Keratinocyte (primary cell): ENCODE measurements around the gene CHSY1. TPM values are rescaled to one million over a fixed set of nuclear protein-coding genes. Genes with fewer than 3 reads are reported as not detected.

Experiments
- DNase-seq: peaks from one replicate; pipeline ENCODE4 v3.0.0-alpha.2; 2011; ENCODE audit warnings: low read depth, missing footprints, low spot score
- FAIRE-seq: peaks from 2 replicates; lab custom pipeline; 2011; peaks lifted over from hg19 to GRCh38; lab: Jason Lieb, UNC
- H2AFZ ChIP-seq: 2 replicates; pipeline ENCODE4 v1.6.0; 2012; ENCODE audit warnings: low read length, control low read depth, inconsistent platforms; ENCODE audit not compliant: control insufficient read depth
- H3K27ac ChIP-seq: 2 replicates; pipeline ENCODE4 v1.5.1; 2011; ENCODE audit warnings: low read length; ENCODE audit not compliant: control insufficient read depth, insufficient read depth
- H3K27me3 ChIP-seq: 3 replicates; pipeline ENCODE4 v1.6.0; 2011; ENCODE audit warnings: low read length; ENCODE audit not compliant: control insufficient read depth, insufficient read depth; ENCODE audit errors: extremely low read depth
- H3K36me3 ChIP-seq, 2 experiments: 2 replicates in 1 of 2; 3 replicates in 1 of 2; pipeline ENCODE4 v1.5.1; 2011; ENCODE audit warnings: low read length in 2 of 2, mild to moderate bottlenecking in 1 of 2; ENCODE audit not compliant: control insufficient read depth in 2 of 2, insufficient read depth in 2 of 2; ENCODE audit errors: extremely low read depth in 1 of 2
- H3K4me1 ChIP-seq: 3 replicates; pipeline ENCODE4 v1.5.1; 2011; ENCODE audit warnings: low read length; ENCODE audit not compliant: control insufficient read depth, insufficient read depth; ENCODE audit errors: extremely low read depth
- H3K4me2 ChIP-seq: 3 replicates; pipeline ENCODE4 v1.6.0; 2011; ENCODE audit warnings: low read depth, low read length; ENCODE audit not compliant: control insufficient read depth, insufficient read depth; ENCODE audit errors: extremely low read depth
- H3K4me3 ChIP-seq, 3 experiments: fragments of 200-600 bp in 1 of 3; sonication (generic) in 1 of 3; 2 replicates in 2 of 3; 3 replicates in 1 of 3; pipeline ENCODE4 v1.5.1; 2011 to 2016; ENCODE audit warnings: low read length in 3 of 3, mild to moderate bottlenecking in 3 of 3, control low read depth in 2 of 3, inconsistent platforms in 1 of 3, low read depth in 1 of 3, mixed read lengths in 1 of 3, mixed run types in 1 of 3, moderate library complexity in 1 of 3; ENCODE audit not compliant: control insufficient read depth in 2 of 3, insufficient read depth in 2 of 3; ENCODE audit errors: extremely low read depth in 1 of 3
- H3K79me2 ChIP-seq: 2 replicates; pipeline ENCODE4 v1.6.0; 2012; ENCODE audit warnings: low read length; ENCODE audit not compliant: control insufficient read depth, insufficient read depth
- H3K9ac ChIP-seq: 3 replicates; pipeline ENCODE4 v1.6.0; 2011; ENCODE audit warnings: low read length; ENCODE audit not compliant: control insufficient read depth, insufficient read depth; ENCODE audit errors: extremely low read depth
- H3K9me1 ChIP-seq: 3 replicates; pipeline ENCODE4 v1.6.0; 2011; ENCODE audit warnings: low read length; ENCODE audit not compliant: control insufficient read depth, insufficient read depth; ENCODE audit errors: extremely low read depth
- H3K9me3 ChIP-seq: 2 replicates; pipeline ENCODE4 v1.5.1; 2012; ENCODE audit warnings: low read depth, low read length; ENCODE audit not compliant: control insufficient read depth
- H4K20me1 ChIP-seq: 3 replicates; pipeline ENCODE4 v1.6.0; 2011; ENCODE audit warnings: low read length; ENCODE audit not compliant: control insufficient read depth, insufficient read depth; ENCODE audit errors: extremely low read depth
- EZH2 ChIP-seq: IDR thresholded peaks from one replicate; pipeline ENCODE4 v1.6.1; 2012; ENCODE audit warnings: inconsistent platforms, mild to moderate bottlenecking, low read length, moderate library complexity
- dilution Hi-C: fragments of 300-500 bp; cut with MboI; formaldehyde crosslinking; loops from one replicate; pipeline ENCODE4 v1.7.0; 2020; ENCODE audit warnings: low sequenced_read_pairs; ENCODE audit not compliant: extremely low pct_ligation_motif_present
- polyA plus RNA-seq, 5 experiments: library from polyadenylated mRNA; depleted of rRNA in 3 of 5; stranded (reverse) in 3 of 5; stranded (forward) in 1 of 5; unstranded in 1 of 5; fragments of >200 nt; gene quantifications; 1 replicate in 1 of 5; 2 replicates in 3 of 5; 3 replicates in 1 of 5; pipeline versions ENCODE4 v1.2.1 to v1.2.3, GENCODE V29; 2011 to 2012; ENCODE audit warnings: missing spikeins in 2 of 5, low read depth in 1 of 5, low replicate concordance in 1 of 5
- TF ChIP-seq, protein P1 (sequence below), 3 experiments: IDR thresholded peaks in 1 of 3; conservative IDR thresholded peaks in 1 of 3; optimal IDR thresholded peaks in 1 of 3; 2 replicates in 2 of 3; 3 replicates in 1 of 3; pipeline versions ENCODE3 to v1.5.1; 2011; ENCODE audit warnings: low read length in 3 of 3, mild to moderate bottlenecking in 3 of 3, moderate library complexity in 2 of 3, control low read depth in 1 of 3, inconsistent platforms in 1 of 3; ENCODE audit not compliant: insufficient read depth in 2 of 3; ENCODE audit errors: extremely low read depth in 1 of 3

The CHSY1 gene
- polyA plus RNA-seq, 1 donor (not counting 4 experiments of a cell fraction or from before 2014, with no cell fraction given), result 27.0 TPM

DNA sequence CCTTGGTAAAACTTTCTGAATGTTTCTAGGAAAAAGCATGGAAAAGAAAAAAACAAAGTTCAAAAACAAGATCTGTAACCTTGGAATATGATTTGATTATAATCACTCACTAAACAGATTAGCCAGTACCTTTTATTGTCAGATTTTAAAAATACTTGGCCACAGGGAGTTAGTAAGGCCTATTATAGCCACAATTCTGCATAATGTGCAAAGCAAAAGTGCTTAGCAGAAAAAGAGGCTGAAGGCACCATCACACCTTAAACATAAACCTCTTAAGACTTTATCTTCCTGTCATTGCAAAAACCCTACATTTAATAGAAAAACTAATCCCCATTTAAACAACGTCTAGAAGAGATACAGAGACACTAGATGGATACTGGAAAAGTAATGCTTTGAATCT, 41.8 kb downstream of the CHSY1 start:
- FAIRE-seq, result no peak

DNA sequence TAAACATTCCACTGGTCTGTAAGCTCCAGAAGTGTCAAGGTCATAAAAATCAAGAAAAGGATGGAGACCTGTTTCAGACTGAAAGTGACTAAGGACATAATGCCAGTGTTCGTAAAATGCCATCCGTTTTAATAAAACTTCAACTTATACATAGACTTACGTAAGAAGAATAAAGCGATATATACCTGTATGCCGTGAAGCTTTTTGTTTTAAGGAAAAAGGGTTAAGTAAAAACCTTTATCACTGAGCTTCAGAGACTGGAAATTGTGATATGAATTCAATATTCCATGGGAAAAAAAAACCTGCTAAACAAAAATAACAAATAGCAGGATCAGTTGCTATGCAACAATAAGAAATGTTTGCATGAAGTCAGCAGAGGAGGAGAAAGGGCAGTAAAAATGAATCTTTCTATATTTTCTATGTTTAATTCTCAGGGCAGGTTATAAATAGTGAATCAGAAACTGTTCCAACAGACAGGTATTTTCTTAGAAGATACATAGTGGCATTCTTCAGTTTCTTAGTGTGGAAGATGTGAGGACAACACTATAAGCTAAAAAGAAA, 42.5 kb downstream of the CHSY1 start:
- Histone ChIP-seq H3K79me2 (peaks cover 97% of the 10 kb centered on the region), H3K4me2 (no peak overlapping the region), H3K9me1 (no peaks in the 10 kb centered on the region), H2AFZ (no peak overlapping the region), H3K9me3 (no peaks in the 10 kb centered on the region), H3K27ac (peak overlapping the region; percentile 31), H3K36me3 (peaks cover 0 to 2% of the 10 kb centered on the region in 2 experiments), H3K27me3 (no peaks in the 10 kb centered on the region), H4K20me1 (peaks cover 3% of the 10 kb centered on the region), H3K9ac (no peak overlapping the region), H3K4me1 (peaks cover 62% of the 10 kb centered on the region), H3K4me3 (no peak overlapping the region)
- DNase-seq, result no peak
- dilution Hi-C loops, result no loop called here
- TF ChIP-seq EZH2, result no peak
- no peak for FAIRE-seq

More for the DNA sequence above, 41.8 kb downstream of the CHSY1 start:
- Histone ChIP-seq H3K9me3 (no peaks in the 10 kb centered on the region), H3K4me2 (no peak overlapping the region), H2AFZ (no peak overlapping the region), H3K27me3 (no peaks in the 10 kb centered on the region), H4K20me1 (peaks cover 3% of the 10 kb centered on the region), H3K36me3 (peaks cover 0 to 2% of the 10 kb centered on the region in 2 experiments), H3K9ac (no peak overlapping the region), H3K4me1 (peaks cover 62% of the 10 kb centered on the region), H3K79me2 (peaks cover 97% of the 10 kb centered on the region), H3K4me3 (no peak overlapping the region), H3K9me1 (no peaks in the 10 kb centered on the region), H3K27ac (peak overlapping the region; percentile 29)
- TF ChIP-seq, protein P1, sequence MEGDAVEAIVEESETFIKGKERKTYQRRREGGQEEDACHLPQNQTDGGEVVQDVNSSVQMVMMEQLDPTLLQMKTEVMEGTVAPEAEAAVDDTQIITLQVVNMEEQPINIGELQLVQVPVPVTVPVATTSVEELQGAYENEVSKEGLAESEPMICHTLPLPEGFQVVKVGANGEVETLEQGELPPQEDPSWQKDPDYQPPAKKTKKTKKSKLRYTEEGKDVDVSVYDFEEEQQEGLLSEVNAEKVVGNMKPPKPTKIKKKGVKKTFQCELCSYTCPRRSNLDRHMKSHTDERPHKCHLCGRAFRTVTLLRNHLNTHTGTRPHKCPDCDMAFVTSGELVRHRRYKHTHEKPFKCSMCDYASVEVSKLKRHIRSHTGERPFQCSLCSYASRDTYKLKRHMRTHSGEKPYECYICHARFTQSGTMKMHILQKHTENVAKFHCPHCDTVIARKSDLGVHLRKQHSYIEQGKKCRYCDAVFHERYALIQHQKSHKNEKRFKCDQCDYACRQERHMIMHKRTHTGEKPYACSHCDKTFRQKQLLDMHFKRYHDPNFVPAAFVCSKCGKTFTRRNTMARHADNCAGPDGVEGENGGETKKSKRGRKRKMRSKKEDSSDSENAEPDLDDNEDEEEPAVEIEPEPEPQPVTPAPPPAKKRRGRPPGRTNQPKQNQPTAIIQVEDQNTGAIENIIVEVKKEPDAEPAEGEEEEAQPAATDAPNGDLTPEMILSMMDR (optimal IDR thresholded peaks at IDR 0.05 in 1 of 3, IDR thresholded peaks at IDR 0.05 in 1 of 3, conservative IDR thresholded peaks at IDR 0.05 in 1 of 3; ENCODE audit: extremely low read depth in 1 of 3, insufficient read depth in 2 of 3, low read length in 3 of 3), result no peak
- TF ChIP-seq EZH2, result no peak
- dilution Hi-C loops, result no loop called here
- DNase-seq, result no peak

DNA sequence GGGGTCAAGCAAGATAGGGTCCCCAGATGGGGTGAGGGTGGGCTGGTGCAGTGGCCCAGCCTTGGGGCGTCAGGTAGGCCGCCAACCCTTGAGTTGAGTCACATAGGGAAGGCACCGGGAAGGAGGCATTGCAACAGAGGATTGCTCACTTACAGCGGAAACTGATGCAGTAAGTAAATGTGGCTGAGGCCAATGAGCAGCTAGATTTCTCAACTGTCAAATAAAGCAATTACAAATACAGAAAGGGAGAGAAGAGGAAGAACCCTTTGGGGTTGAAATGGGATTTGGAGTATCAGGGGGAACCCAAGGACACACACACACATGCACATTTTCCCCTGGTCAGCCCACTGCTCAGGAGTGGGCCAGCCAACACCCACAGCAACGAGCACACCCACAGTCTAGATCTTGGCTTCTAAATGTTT, 44.0 kb downstream of the CHSY1 start:
- TF ChIP-seq, protein P1 (optimal IDR thresholded peaks at IDR 0.05 in 1 of 3, IDR thresholded peaks at IDR 0.05 in 1 of 3, conservative IDR thresholded peaks at IDR 0.05 in 1 of 3; ENCODE audit: extremely low read depth in 1 of 3, insufficient read depth in 2 of 3, low read length in 3 of 3), result no peak
- no peak for TF ChIP-seq EZH2
- Histone ChIP-seq H3K79me2 (peaks cover 96% of the 10 kb centered on the region), H2AFZ (no peak overlapping the region), H3K4me3 (no peak overlapping the region), H3K4me2 (peak overlapping the region; percentile 74), H3K4me1 (peaks cover 54% of the 10 kb centered on the region), H3K9ac (peak overlapping the region; percentile 7), H3K36me3 (peaks cover 0 to 2% of the 10 kb centered on the region in 2 experiments), H3K9me3 (no peaks in the 10 kb centered on the region), H3K9me1 (no peaks in the 10 kb centered on the region), H3K27ac (peak overlapping the region; percentile 62), H4K20me1 (no peaks in the 10 kb centered on the region), H3K27me3 (no peaks in the 10 kb centered on the region)
- dilution Hi-C loops, result no loop called here
- DNase-seq (no peak), FAIRE-seq (peak; percentile 88)
